Measurements from ENCODE around the gene ARL17A. TPM values are rescaled to one million over a fixed set of nuclear protein-coding genes. Genes with fewer than 3 reads are reported as not detected.
"Not testable (repeated sequence)": the region's sequence is repeated elsewhere in the genome, so short reads cannot be mapped to it uniquely, and the experiment has no call there.

ARL17A gene
- total RNA-seq, 1 donor from 2014 or later = 11.0 TPM

DNA sequence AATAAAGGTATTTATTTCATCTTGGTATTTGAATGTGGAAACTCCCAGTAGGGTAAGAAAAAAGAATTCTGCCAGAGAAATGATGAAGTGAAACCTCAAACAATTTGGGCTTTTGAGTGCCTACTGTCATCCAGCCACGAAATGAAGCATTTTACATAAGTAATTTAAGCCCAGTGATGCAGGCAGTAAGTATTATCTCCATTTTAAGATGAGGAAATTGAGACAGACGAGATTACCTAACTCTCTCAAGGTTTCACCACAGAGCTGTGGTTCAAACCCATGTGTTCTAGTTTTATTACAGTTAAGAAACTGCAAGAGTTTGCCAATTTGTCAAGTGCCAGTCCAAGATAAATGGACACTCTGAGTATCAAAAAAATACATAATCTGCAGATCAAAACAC lies 13.2 kb downstream of the ARL17A start:
- DNase-seq (ENCODE audit: low spot score); intact Hi-C loops (cut with DNase I): not testable (repeated sequence)
- peak; percentile 75 for ATAC-seq

DNA sequence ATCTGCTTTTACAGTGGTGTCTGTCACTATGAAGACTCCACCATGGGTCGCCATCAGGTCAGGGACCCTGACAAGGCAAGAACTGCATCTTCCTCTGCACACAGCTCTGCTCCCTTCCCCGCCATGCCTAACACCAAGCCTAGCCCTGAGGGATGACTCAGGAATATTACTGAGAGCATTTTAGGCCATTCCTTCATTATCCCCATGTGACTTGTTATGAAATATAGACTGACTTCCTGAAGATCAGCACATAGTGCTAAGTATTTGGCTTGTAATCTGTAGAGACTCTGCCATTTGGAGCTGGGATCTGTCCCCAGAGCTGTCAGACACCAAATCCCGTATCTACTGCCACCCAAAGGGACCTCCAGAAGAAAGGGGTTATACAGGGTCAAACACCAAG lies 19.4 kb downstream of the ARL17A start:
- intact Hi-C loops (cut with DNase I); DNase-seq (ENCODE audit: low spot score): not testable (repeated sequence)
- peak; percentile 72 for ATAC-seq

GRCh38 chr17:46559155-46559554 lies 20.3 kb downstream of the ARL17A start:
- DNase-seq (ENCODE audit: low spot score); ATAC-seq; intact Hi-C loops (cut with DNase I): not testable (repeated sequence)

DNA sequence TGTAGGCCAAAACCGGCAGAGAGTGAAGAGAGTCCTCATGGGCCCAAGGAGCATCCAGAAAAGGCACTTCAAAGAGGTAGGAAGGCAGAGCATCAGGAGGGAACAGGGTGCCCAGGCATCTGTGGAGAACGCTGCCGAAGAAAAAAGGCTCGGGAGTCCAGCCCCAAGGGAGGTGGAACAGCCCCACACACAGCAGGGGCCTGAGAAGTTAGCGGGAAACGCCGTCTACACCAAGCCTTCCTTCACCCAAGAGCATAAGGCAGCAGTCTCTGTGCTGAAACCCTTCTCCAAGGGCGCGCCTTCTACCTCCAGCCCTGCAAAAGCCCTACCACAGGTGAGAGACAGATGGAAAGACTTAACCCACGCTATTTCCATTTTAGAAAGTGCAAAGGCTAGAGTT lies 30.9 kb downstream of the ARL17A start:
- ATAC-seq; DNase-seq (ENCODE audit: low spot score); intact Hi-C loops (cut with DNase I): not testable (repeated sequence)

DNA sequence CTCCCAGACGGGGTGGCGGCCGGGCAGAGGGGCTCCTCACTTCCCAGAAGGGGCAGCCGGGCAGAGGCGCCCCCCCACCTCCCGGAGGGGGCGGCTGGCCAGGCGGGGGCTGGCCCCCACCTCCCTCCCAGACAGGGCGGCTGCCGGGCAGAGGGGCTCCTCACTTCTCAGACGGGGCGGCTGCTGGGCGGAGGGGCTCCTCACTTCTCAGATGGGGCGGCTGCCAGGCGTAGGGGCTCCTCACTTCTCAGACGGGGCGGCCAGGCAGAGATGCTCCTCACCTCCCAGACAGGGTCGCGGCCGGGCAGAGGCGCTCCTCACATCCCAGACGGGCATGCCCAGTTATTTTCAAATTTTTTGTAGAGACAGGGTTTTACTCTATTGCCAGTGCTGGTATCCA lies 44.8 kb downstream of the ARL17A start:
- ATAC-seq; intact Hi-C loops (cut with DNase I): not testable (repeated sequence)
- peak; percentile 22 for DNase-seq (ENCODE audit: low spot score)

GRCh38 chr17:46512168-46512567 lies 67.3 kb downstream of the ARL17A start, which contains the start of gene LRRC37A2:
Gene LRRC37A2, plus strand, starts transcription at chr17:46512468. Its CDS starts 245 bp downstream, at chr17:46512713.
- ATAC-seq; DNase-seq (ENCODE audit: low spot score); intact Hi-C loops (cut with DNase I): not testable (repeated sequence)

DNA sequence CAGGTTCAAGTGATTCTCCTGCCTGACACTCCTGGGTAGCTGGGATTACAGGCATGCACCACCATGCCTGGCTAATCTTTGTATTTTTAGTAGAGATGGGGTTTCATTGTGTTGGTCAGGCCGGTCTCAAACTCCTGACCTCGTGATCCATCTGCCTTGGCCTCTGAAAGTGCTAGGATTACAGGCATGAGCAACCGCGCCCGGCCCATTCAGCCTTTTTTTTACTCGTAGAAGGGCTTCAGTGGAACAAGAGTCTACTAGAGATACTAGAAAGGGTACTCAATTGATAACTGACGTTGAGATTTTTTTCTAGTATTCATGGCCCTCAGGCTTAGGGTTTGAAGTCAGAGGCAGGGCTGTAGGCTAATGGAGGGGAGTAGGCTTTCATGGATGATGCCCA lies 73.6 kb downstream of the ARL17A start:
- intact Hi-C loops (cut with DNase I) = not testable (repeated sequence)

GRCh38 chr17:46499437-46500139 lies 79.9 kb downstream of the ARL17A start:
- ATAC-seq; DNase-seq (ENCODE audit: low spot score); intact Hi-C loops (cut with DNase I): not testable (repeated sequence)

More for the DNA sequence above, 73.6 kb downstream of the ARL17A start:
- ATAC-seq; DNase-seq (ENCODE audit: low spot score): not testable (repeated sequence)

- DNase-seq (ENCODE audit: low spot score); ATAC-seq; intact Hi-C loops (cut with DNase I): not testable (repeated sequence)
These were observed 87.5 kb downstream of the ARL17A start for GRCh38 chr17:46492021-46492420.

- DNase-seq (ENCODE audit: low spot score); intact Hi-C loops (cut with DNase I); ATAC-seq: not testable (repeated sequence)
These were observed 98.2 kb downstream of the ARL17A start for GRCh38 chr17:46481310-46481709.

- ATAC-seq; DNase-seq (ENCODE audit: low spot score); intact Hi-C loops (cut with DNase I): not testable (repeated sequence)
These were observed 100.7 kb downstream of the ARL17A start for GRCh38 chr17:46478823-46479222.

- DNase-seq (ENCODE audit: low spot score); ATAC-seq; intact Hi-C loops (cut with DNase I): not testable (repeated sequence)
These were observed 103.9 kb downstream of the ARL17A start for GRCh38 chr17:46475583-46475982.

GRCh38 chr17:46474489-46474888 lies 105.0 kb downstream of the ARL17A start:
- DNase-seq (ENCODE audit: low spot score); intact Hi-C loops (cut with DNase I); ATAC-seq: not testable (repeated sequence)

GRCh38 chr17:46467618-46468017 lies 111.9 kb downstream of the ARL17A start:
- ATAC-seq; intact Hi-C loops (cut with DNase I); DNase-seq (ENCODE audit: low spot score): not testable (repeated sequence)

Other genes starting within 250 kb of the ARL17A start
- gene ARL17B, start 217.9 kb downstream of the ARL17A start, total RNA-seq = 16.6 TPM
- gene LRRC37A2, start 67.2 kb downstream of the ARL17A start, total RNA-seq = 15.2 TPM
- gene NSF, start 11.0 kb upstream of the ARL17A start, total RNA-seq = 27.8 TPM
- gene WNT3, start 239.0 kb upstream of the ARL17A start, total RNA-seq = 0.98 TPM